Right lobe of liver (tissue), 6 donors: ENCODE measurements around the gene TTLL3. TPM values are rescaled to one million over a fixed set of nuclear protein-coding genes. Genes with fewer than 3 reads are reported as not detected.

Source experiments
- ATAC-seq, 4 donors: fragments of 200-7000 bp; cut with Tn5 transposase; one replicate each; pipeline ENCODE4 v1.9.1; 2020; ENCODE audit warnings: mild to moderate bottlenecking in 4 of 4, moderate library complexity in 4 of 4
- DNase-seq, 3 donors: peaks; one replicate each; pipeline ENCODE4 v3.0.0-alpha.2; 2020
- H3K27ac ChIP-seq, 3 donors: fragments of 200-600 bp; one replicate each; pipeline ENCODE4 v1.8.0; 2022
- H3K27me3 ChIP-seq, 2 donors: fragments of 200-600 bp; one replicate each; pipeline ENCODE4 v1.8.0; 2022
- H3K36me3 ChIP-seq, 4 donors: fragments of 200-600 bp; sonication (generic) in 1 of 4; one replicate each; pipeline versions ENCODE4 v1.5.1 to v1.8.0; 2017 to 2022; ENCODE audit warnings: control low read depth in 1 of 4
- H3K4me1 ChIP-seq, 4 donors: fragments of 200-600 bp; sonication (generic) in 1 of 4; one replicate each; pipeline versions ENCODE4 v1.5.1 to v1.8.0; 2017 to 2022; ENCODE audit warnings: control low read depth in 1 of 4
- H3K4me3 ChIP-seq, 3 donors: fragments of 200-600 bp; one replicate each; pipeline ENCODE4 v1.8.0; 2022
- H3K9me3 ChIP-seq, 4 donors: fragments of 200-600 bp; sonication (generic) in 1 of 4; one replicate each; pipeline versions ENCODE4 v1.5.1 to v1.8.0; 2017 to 2022; ENCODE audit warnings: control low read depth in 1 of 4
- POLR2A ChIP-seq: fragments of 450-650 bp; IDR thresholded peaks from one replicate; pipeline ENCODE4 v1.6.1; 2017; ENCODE audit warnings: antibody characterized with exemption, mild to moderate bottlenecking
- WGBS: methylation state at CpG from one replicate; pipeline ENCODE4 v1.1.6; 2018; ENCODE audit warnings: low coverage, low lambda C conversion rate; ENCODE audit not compliant: insufficient coverage; ENCODE audit errors: missing lambda C conversion rate; 5-methylcytosine and 5-hydroxymethylcytosine counted together
- intact Hi-C, 2 donors: fragments of 100-400 bp; cut with DNase I; formaldehyde crosslinking; loops; one replicate each; pipeline versions ENCODE4 v1.11.2 to v1.14.1; 2022
- total RNA-seq, 6 experiments: library from RNA; depleted of rRNA in 2 of 6; stranded (reverse); fragments of >200 nt in 2 of 6; fragmentation: NEBNext Ultra II Directional in 3 of 6; extraction: Animal tissue kit (Norgen Biotek cat#: 25700) in 3 of 6; gene quantifications; one replicate each; pipeline versions ENCODE4 v1.1.0 to v1.2.4, GENCODE V29; 2016 to 2023
- TF ChIP-seq, protein P1 (sequence below), 4 donors: fragments of 200-600 bp in 3 of 4; fragments of 450-650 bp in 1 of 4; IDR thresholded peaks; one replicate each; pipeline versions ENCODE4 v1.5.1 to v1.8.0; 2016 to 2022; ENCODE audit warnings: antibody characterized with exemption in 4 of 4, mild to moderate bottlenecking in 2 of 4
- donor health status: DM: no; HTN: yes; CAD: no.
- donor health status: DM: no; HTN: no; CAD: no.
- donor health status: DM: no; HTN: no; CAD: no.
- donor health status: DM: no; HTN: yes; CAD: no.
- donor health status: DM: no; HTN: yes; CAD: no.

Gene TTLL3
- total RNA-seq, 6 experiments from 2014 or later = 4.5 to 11.0 (median 8.6) TPM

DNA sequence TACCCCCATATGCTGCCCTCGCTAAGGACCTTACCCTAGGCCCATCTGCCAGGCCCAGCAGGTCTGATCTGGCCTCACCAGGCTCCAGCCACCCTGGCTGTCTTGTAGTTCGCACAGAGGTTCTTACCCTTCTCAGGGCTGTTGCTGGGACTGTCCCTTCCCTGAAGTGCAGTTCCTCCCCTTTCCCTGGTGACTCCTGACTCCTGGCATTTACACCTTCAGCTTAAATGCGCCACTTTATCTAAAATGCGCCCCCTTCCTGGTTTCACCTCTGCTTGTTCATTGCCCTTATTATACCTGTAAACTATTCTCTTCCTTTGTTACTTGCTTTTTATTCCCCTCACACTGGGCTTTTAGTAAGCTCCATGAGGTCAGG lies 835 bp upstream of the TTLL3 start:
- DNase-seq = no peak
- peak overlapping the region; percentile 66 to 90 (median 83) for H3K27ac ChIP-seq

DNA sequence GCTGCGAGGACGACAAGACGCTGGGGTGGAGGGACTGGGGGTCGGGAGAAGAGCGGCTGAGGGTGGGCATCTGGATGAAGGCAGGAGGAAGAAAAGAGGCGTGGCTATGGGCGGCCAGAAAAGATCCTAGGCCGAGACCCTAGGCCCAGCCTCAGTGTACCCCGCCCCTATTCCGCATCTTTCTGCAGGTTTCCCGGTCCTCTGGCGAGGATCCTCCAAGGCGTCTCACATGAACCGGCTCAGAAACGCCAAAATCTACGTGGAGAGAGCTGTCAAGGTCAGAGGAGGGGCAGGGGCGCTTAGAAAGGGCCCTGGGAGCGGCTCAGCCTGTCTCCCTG lies 340 bp downstream of the TTLL3 start:
- no peaks in the 10 kb centered on the region for H3K9me3 ChIP-seq
- H3K36me3 ChIP-seq = peaks cover 0 to 17% (median 4%) of the 10 kb centered on the region in 4 donors
- intact Hi-C loops = no loop called here
- peak overlapping the region; percentile 62 to 87 (median 73) for H3K4me3 ChIP-seq
- TF ChIP-seq POLR2A = no peak
- TF ChIP-seq, protein P1, sequence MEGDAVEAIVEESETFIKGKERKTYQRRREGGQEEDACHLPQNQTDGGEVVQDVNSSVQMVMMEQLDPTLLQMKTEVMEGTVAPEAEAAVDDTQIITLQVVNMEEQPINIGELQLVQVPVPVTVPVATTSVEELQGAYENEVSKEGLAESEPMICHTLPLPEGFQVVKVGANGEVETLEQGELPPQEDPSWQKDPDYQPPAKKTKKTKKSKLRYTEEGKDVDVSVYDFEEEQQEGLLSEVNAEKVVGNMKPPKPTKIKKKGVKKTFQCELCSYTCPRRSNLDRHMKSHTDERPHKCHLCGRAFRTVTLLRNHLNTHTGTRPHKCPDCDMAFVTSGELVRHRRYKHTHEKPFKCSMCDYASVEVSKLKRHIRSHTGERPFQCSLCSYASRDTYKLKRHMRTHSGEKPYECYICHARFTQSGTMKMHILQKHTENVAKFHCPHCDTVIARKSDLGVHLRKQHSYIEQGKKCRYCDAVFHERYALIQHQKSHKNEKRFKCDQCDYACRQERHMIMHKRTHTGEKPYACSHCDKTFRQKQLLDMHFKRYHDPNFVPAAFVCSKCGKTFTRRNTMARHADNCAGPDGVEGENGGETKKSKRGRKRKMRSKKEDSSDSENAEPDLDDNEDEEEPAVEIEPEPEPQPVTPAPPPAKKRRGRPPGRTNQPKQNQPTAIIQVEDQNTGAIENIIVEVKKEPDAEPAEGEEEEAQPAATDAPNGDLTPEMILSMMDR (IDR thresholded peaks at IDR 0.05) = no peak
- DNase-seq = no peak
- H3K4me1 ChIP-seq = no peaks in the 10 kb centered on the region
- 8% methylated on average over 11 of the region's 18 CpGs for WGBS
- H3K27ac ChIP-seq = peak overlapping the region; percentile 66 to 90 (median 83)
- no peak for ATAC-seq
- no peaks in the 10 kb centered on the region for H3K27me3 ChIP-seq

More for the DNA sequence above, 835 bp upstream of the TTLL3 start:
- intact Hi-C loops = no loop called here
- Histone ChIP-seq H3K27me3 (no peaks in the 10 kb centered on the region), H3K4me3 (peak overlapping the region; percentile 62 to 87 (median 73)), H3K36me3 (peaks cover 5 to 29% (median 13%) of the 10 kb centered on the region in 4 donors), H3K4me1 (no peaks in the 10 kb centered on the region), H3K9me3 (no peaks in the 10 kb centered on the region)
- TF ChIP-seq, protein P1 (IDR thresholded peaks at IDR 0.05) = no peak
- no peak for TF ChIP-seq POLR2A
- ATAC-seq = peak in 1 of 4 donors; percentile 12
- WGBS = 52% methylated on average over 3 of the region's 4 CpGs

DNA sequence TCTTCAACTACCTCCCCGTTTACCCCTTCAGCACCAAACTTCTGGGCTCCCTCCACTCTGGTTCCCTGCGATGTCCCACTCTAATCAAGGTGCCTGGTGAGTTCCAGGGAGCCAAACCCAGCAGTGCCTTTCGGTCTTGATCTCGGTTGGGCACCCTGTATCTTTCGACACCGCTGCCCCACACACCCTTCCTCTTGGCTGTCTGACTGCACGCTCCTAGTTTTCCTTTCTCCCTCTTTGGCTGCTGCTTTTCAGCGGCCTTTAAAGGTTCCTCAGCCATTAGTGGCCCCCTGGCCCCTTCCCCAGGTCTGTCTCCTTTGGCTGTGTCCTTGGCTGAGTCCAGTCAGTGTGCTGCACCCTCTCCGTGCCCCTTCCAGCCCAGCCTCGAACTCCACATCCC lies 784 bp downstream of the TTLL3 start:
- Histone ChIP-seq H3K27ac (no peak overlapping the region), H3K9me3 (no peaks in the 10 kb centered on the region), H3K4me3 (peak overlapping the region in 2 of 3 donors; percentile 62 to 73), H3K4me1 (no peaks in the 10 kb centered on the region), H3K27me3 (no peaks in the 10 kb centered on the region), H3K36me3 (peaks cover 0 to 12% (median 3%) of the 10 kb centered on the region in 4 donors)
- intact Hi-C loops = no loop called here
- 78% methylated on average over 10 of the region's 10 CpGs for WGBS
- DNase-seq (no peak), ATAC-seq (no peak)
- TF ChIP-seq, protein P1 (IDR thresholded peaks at IDR 0.05) = no peak
- TF ChIP-seq POLR2A = no peak

DNA sequence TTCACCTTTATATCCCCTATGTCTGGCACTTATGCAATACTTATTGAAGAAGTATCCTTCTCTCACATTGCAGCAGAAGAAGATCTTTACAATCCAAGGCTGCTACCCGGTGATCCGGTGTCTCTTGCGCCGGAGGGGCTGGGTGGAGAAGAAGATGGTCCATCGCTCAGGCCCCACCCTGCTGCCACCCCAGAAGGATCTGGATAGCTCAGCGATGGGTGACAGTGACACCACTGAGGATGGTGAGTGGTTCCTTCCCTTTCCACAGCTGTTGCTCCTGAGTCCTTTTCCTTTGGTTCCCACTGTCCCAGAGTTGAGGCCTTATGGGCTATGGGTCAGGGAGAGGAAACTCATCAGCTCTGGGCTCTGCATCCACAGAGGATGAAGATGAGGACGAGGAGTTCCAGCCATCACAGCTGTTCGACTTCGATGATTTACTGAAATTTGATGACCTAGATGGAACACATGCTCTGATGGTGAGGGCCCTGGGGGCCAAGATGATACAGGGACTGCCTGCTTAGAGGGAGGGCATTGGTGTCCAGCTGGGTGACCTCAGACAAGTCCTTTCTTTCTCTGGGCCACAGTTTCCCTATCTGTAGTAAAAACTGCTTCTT lies 2.9 kb downstream of the TTLL3 start:
- TF ChIP-seq, protein P1 (IDR thresholded peaks at IDR 0.05) = no peak
- no peak for TF ChIP-seq POLR2A
- Histone ChIP-seq H3K36me3 (no peaks in the 10 kb centered on the region), H3K4me3 (no peak overlapping the region), H3K27ac (no peak overlapping the region), H3K4me1 (no peaks in the 10 kb centered on the region), H3K27me3 (no peaks in the 10 kb centered on the region), H3K9me3 (no peaks in the 10 kb centered on the region)
- WGBS = 96% methylated on average over 4 of the region's 9 CpGs
- intact Hi-C loops = no loop called here
- ATAC-seq (no peak), DNase-seq (no peak)
